MM.1S (cell line): ENCODE results near the gene ALPP.

Experiments used
- DNase-seq: peaks from one replicate; pipeline ENCODE4 v3.0.0-alpha.2; 2015
- H2AFZ ChIP-seq: fragments of 300-600 bp; sonication (generic); 2 replicates; pipeline ENCODE4 v1.6.0; 2016; ENCODE audit warnings: antibody characterized with exemption, low read length
- H3F3A ChIP-seq: fragments of 300-600 bp; sonication (generic); 2 replicates; pipeline ENCODE4 v1.6.1; 2016; ENCODE audit warnings: mild to moderate bottlenecking, antibody characterized with exemption, low read length, moderate library complexity, mixed read lengths; ENCODE audit not compliant: insufficient read depth
- H3K27ac ChIP-seq: fragments of 300-600 bp; sonication (generic); 2 replicates; pipeline ENCODE4 v1.5.1; 2016; ENCODE audit warnings: mild to moderate bottlenecking, low read length
- H3K27me3 ChIP-seq: fragments of 300-600 bp; sonication (generic); replicated peaks from 2 replicates; pipeline ENCODE4 v1.6.0; 2016; ENCODE audit warnings: low read length; ENCODE audit not compliant: insufficient read depth
- H3K36me3 ChIP-seq: fragments of 300-600 bp; sonication (generic); replicated peaks from 2 replicates; pipeline ENCODE4 v1.6.1; 2016; ENCODE audit warnings: mild to moderate bottlenecking, low read length, mixed read lengths; ENCODE audit not compliant: insufficient read depth
- H3K4me1 ChIP-seq: fragments of 300-600 bp; sonication (generic); 2 replicates; pipeline ENCODE4 v1.6.1; 2016; ENCODE audit warnings: low read length, mixed read lengths
- H3K4me2 ChIP-seq: fragments of 300-600 bp; sonication (generic); 2 replicates; pipeline ENCODE4 v1.6.0; 2016; ENCODE audit warnings: low read depth, low read length
- H3K4me3 ChIP-seq: fragments of 300-600 bp; sonication (generic); 2 replicates; pipeline ENCODE4 v1.5.1; 2016; ENCODE audit warnings: low read length, mixed read lengths
- H3K79me2 ChIP-seq: fragments of 300-600 bp; sonication (generic); 2 replicates; pipeline ENCODE4 v1.6.1; 2016; ENCODE audit warnings: mixed run types, low read length, mixed read lengths
- H3K9ac ChIP-seq: fragments of 300-600 bp; sonication (generic); 2 replicates; pipeline ENCODE4 v1.6.1; 2016; ENCODE audit warnings: low read length, mixed read lengths
- H3K9me2 ChIP-seq: fragments of 300-600 bp; sonication (generic); replicated peaks from 2 replicates; pipeline ENCODE4 v1.6.1; 2016; ENCODE audit warnings: mild to moderate bottlenecking, low read length, mixed read lengths; ENCODE audit not compliant: insufficient read depth
- H3K9me3 ChIP-seq: fragments of 300-600 bp; sonication (generic); replicated peaks from 2 replicates; pipeline ENCODE4 v1.6.1; 2016; ENCODE audit warnings: mild to moderate bottlenecking, low read length, mixed read lengths; ENCODE audit not compliant: insufficient read depth
- H4K20me1 ChIP-seq: fragments of 300-600 bp; sonication (generic); 2 replicates; pipeline ENCODE4 v1.6.1; 2016; ENCODE audit warnings: mild to moderate bottlenecking, low read length, moderate library complexity, mixed read lengths; ENCODE audit not compliant: insufficient read depth
- CTCF ChIP-seq: fragments of 300-600 bp; sonication (generic); IDR thresholded peaks from 2 replicates; pipeline ENCODE4 v1.5.1; 2016; ENCODE audit warnings: antibody characterized with exemption, low read length, mixed read lengths
- EZH2 ChIP-seq: fragments of 300-600 bp; sonication (generic); optimal IDR thresholded peaks from 2 replicates; pipeline ENCODE3; 2017; ENCODE audit warnings: low read depth, mild to moderate bottlenecking, antibody characterized with exemption, low read length, mixed read lengths
- EZH2phosphoT487 ChIP-seq: fragments of 300-600 bp; sonication (generic); IDR thresholded peaks from 2 replicates; pipeline ENCODE4 v1.6.1; 2018; ENCODE audit warnings: antibody characterized with exemption, low read length

ALPP gene

GRCh38 chr2:232385660-232386489 lies 7.3 kb downstream of the ALPP start:
- Histone ChIP-seq H3K27me3 (peaks cover 17% of the 10 kb centered on the region), H3F3A (no peaks in the 10 kb centered on the region), H3K9me3 (no peaks in the 10 kb centered on the region), H3K27ac (no peak overlapping the region), H2AFZ (no peak overlapping the region), H3K4me2 (no peak overlapping the region), H3K9ac (no peak overlapping the region), H3K79me2 (no peaks in the 10 kb centered on the region), H3K36me3 (no peaks in the 10 kb centered on the region), H3K4me1 (no peaks in the 10 kb centered on the region), H3K9me2 (no peaks in the 10 kb centered on the region), H4K20me1 (no peaks in the 10 kb centered on the region), H3K4me3 (no peak overlapping the region)
- TF ChIP-seq EZH2 (no peak), EZH2phosphoT487 (no peak), CTCF (no peak)
- no peak for DNase-seq

GRCh38 chr2:232386490-232386739 lies 7.9 kb downstream of the ALPP start:
- peaks cover 17% of the 10 kb centered on the region for H3K27me3 ChIP-seq
- no peaks in the 10 kb centered on the region for H3K4me1 ChIP-seq
- no peaks in the 10 kb centered on the region for H3F3A ChIP-seq
- H3K9me2 ChIP-seq: no peaks in the 10 kb centered on the region
- H2AFZ ChIP-seq: no peak overlapping the region
- TF ChIP-seq CTCF (no peak), EZH2 (no peak), EZH2phosphoT487 (no peak)
- no peak overlapping the region for H3K4me3 ChIP-seq
- H3K9me3 ChIP-seq: no peaks in the 10 kb centered on the region
- no peaks in the 10 kb centered on the region for H3K79me2 ChIP-seq
- no peak for DNase-seq
- no peak overlapping the region for H3K9ac ChIP-seq
- no peaks in the 10 kb centered on the region for H4K20me1 ChIP-seq
- H3K27ac ChIP-seq: no peak overlapping the region
- no peaks in the 10 kb centered on the region for H3K36me3 ChIP-seq
- H3K4me2 ChIP-seq: no peak overlapping the region

GRCh38 chr2:232386740-232387450 lies 8.3 kb downstream of the ALPP start:
- TF ChIP-seq EZH2phosphoT487 (no peak), CTCF (no peak), EZH2 (no peak)
- DNase-seq: no peak
- no peak overlapping the region for H3K9ac ChIP-seq
- H4K20me1 ChIP-seq: no peaks in the 10 kb centered on the region
- peaks cover 17% of the 10 kb centered on the region for H3K27me3 ChIP-seq
- no peaks in the 10 kb centered on the region for H3K36me3 ChIP-seq
- H3K9me2 ChIP-seq: no peaks in the 10 kb centered on the region
- H2AFZ ChIP-seq: no peak overlapping the region
- H3K4me1 ChIP-seq: no peaks in the 10 kb centered on the region
- H3K27ac ChIP-seq: no peak overlapping the region
- H3K79me2 ChIP-seq: no peaks in the 10 kb centered on the region
- no peak overlapping the region for H3K4me2 ChIP-seq
- no peaks in the 10 kb centered on the region for H3F3A ChIP-seq
- H3K9me3 ChIP-seq: no peaks in the 10 kb centered on the region
- no peak overlapping the region for H3K4me3 ChIP-seq
